CD4-positive, alpha-beta T cell treated with Interleukin-12 subunit alpha and Interleukin-12 subunit beta, for 1 hour (primary cell): ENCODE measurements around the gene AGRP.

ENCODE experiments used
- DNase-seq: peaks from one replicate; pipeline ENCODE4 v3.0.0-alpha.2; 2020

Gene AGRP

GRCh38 chr16:67444259-67445125, 38.9 kb downstream of the AGRP start:
- no peak for DNase-seq

- no peak for DNase-seq
Observed at GRCh38 chr16:67443265-67443664, 40.1 kb downstream of the AGRP start.

GRCh38 chr16:67442581-67443255, 40.6 kb downstream of the AGRP start:
- no peak for DNase-seq

GRCh38 chr16:67441907-67442306, 41.4 kb downstream of the AGRP start:
- no peak for DNase-seq

- DNase-seq: no peak
Observed at GRCh38 chr16:67441271-67441753, 42.0 kb downstream of the AGRP start.

DNA sequence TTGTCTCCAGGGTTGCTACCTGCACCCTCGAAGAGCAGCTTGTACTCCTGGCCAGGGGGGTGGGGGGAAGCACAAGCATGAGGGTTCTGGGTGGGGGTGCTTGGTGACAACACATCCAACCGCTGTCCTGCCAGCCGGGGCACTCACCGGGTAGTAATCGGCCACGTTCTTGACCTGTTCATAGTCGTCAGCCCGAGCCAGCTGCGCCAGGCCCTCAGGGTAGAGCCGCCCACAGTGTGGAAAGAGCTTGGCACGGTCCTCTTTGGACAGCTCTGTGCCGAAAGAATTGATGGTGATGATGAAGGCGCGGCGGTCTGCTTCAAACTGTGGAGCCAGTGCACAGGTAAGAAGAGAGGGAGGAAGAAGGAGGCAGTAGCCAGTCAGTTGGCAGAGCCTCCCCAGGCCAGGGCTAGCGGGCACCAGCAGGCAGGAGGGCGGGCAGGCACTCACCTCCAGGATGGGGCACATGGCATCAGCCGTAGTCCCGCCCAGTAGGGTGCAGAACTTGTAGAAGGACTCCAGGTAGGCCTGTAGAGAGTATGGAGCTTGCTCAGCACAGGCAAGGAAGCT, 44.4 kb downstream of the AGRP start:
- DNase-seq: no peak

GRCh38 chr16:67438098-67438791, 45.1 kb downstream of the AGRP start:
- no peak for DNase-seq

GRCh38 chr16:67437513-67437912, 45.8 kb downstream of the AGRP start:
- no peak for DNase-seq

DNA sequence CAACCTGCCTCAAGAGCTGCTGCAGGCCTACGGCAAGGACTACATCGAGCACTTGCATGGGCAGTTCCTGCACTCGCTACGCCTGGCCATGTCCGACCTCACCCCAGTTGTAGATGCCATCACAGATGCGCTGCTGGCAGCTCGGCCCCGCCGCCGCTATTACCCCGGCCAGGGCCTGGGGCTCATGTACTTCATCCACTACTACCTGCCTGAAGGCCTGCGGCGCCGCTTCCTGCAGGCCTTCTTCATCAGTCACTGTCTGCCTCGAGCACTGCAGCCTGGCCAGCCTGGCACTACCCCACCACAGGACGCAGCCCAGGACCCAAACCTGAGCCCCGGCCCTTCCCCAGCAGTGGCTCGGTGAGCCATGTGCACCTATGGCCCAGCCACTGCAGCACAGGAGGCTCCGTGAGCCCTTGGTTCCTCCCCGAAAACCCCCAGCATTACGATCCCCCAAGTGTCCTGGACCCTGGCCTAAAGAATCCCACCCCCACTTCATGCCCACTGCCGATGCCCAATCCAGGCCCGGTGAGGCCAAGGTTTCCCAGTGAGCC, 46.6 kb downstream of the AGRP start:
- DNase-seq: no peak

DNA sequence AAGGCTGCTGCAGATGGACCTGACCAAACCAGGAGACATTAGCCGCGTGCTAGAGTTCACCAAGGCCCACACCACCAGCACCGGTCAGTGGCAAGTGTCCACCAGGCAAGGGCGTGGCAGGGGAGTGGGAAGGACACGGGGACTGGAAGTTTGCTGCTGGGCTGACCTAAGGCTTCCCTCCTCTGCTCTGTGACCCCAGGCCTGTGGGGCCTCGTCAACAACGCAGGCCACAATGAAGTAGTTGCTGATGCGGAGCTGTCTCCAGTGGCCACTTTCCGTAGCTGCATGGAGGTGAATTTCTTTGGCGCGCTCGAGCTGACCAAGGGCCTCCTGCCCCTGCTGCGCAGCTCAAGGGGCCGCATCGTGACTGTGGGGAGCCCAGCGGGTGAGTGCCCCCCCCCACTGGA, 47.6 kb downstream of the AGRP start:
- DNase-seq: no peak

DNA sequence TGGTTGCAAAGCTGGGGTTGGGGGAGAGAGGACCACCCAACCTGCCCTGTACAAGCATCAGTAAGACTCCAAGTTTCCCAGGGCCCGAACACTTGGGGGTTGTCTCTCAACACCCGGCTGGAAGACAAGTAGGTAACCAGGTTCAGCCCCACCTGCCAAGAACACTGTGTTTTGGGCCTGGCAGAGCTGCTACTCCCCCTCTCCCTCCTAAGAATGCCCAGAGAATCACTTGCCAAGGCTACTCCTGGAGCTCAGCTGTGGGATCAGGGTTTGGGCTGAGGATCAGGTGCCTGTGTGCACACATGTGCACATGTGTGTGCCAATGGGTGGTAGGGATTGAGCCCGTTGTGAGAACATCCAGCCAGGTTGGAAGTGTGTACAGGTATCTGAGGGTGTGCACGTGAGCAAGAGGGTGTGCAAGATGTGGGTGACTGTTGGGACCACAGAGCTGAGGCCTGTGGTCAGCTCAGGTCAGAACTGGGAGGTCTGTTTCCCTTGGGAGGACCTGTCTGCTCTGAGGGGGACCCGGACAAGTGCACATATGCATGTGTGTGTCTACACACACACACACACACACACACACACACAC, 50.1 kb downstream of the AGRP start:
- no peak for DNase-seq
